ENCODE measurements around the gene EPS15.
"Not testable (repeated sequence)": the region's sequence is repeated elsewhere in the genome, so short reads cannot be mapped to it uniquely, and the experiment has no call there.

Gene EPS15

GRCh38 chr1:51463561-51463960 is 55.5 kb downstream of the EPS15 start:
- H3K9me3 ChIP-seq (ENCODE audit: low read length) = no peaks in the 10 kb centered on the region
- no peak overlapping the region for H2AFZ ChIP-seq (ENCODE audit: low read depth, low read length)
- H3K4me1 ChIP-seq (ENCODE audit: insufficient read depth, low read length) = no peaks in the 10 kb centered on the region
- peaks cover 3% of the 10 kb centered on the region for H3K36me3 ChIP-seq (ENCODE audit: insufficient read depth, low read length)
- H3K27me3 ChIP-seq (ENCODE audit: insufficient read depth, low read length) = no peaks in the 10 kb centered on the region
- no peak overlapping the region for H3K4me3 ChIP-seq (ENCODE audit: low read length)

- H3K27me3 ChIP-seq (ENCODE audit: insufficient read depth, low read length); H3K4me1 ChIP-seq (ENCODE audit: insufficient read depth, low read length); H3K9me3 ChIP-seq (ENCODE audit: low read length); H2AFZ ChIP-seq (ENCODE audit: low read depth, low read length); H3K4me3 ChIP-seq (ENCODE audit: low read length); H3K36me3 ChIP-seq (ENCODE audit: insufficient read depth, low read length): not testable (repeated sequence)
These were observed 56.8 kb downstream of the EPS15 start for GRCh38 chr1:51462289-51462688.

GRCh38 chr1:51454554-51454953 is 64.5 kb downstream of the EPS15 start:
- Histone ChIP-seq H3K4me3 (ENCODE audit: low read length) (no peak overlapping the region), H2AFZ (ENCODE audit: low read depth, low read length) (no peak overlapping the region), H3K9me3 (ENCODE audit: low read length) (no peaks in the 10 kb centered on the region), H3K27me3 (ENCODE audit: insufficient read depth, low read length) (no peaks in the 10 kb centered on the region), H3K4me1 (ENCODE audit: insufficient read depth, low read length) (peaks cover 6% of the 10 kb centered on the region), H3K36me3 (ENCODE audit: insufficient read depth, low read length) (no peaks in the 10 kb centered on the region)

GRCh38 chr1:51453010-51453409 is 66.1 kb downstream of the EPS15 start:
- no peaks in the 10 kb centered on the region for H3K36me3 ChIP-seq (ENCODE audit: insufficient read depth, low read length)
- no peaks in the 10 kb centered on the region for H3K27me3 ChIP-seq (ENCODE audit: insufficient read depth, low read length)
- H3K9me3 ChIP-seq (ENCODE audit: low read length) = no peaks in the 10 kb centered on the region
- H2AFZ ChIP-seq (ENCODE audit: low read depth, low read length) = no peak overlapping the region
- H3K4me3 ChIP-seq (ENCODE audit: low read length) = no peak overlapping the region
- H3K4me1 ChIP-seq (ENCODE audit: insufficient read depth, low read length) = peaks cover 6% of the 10 kb centered on the region

GRCh38 chr1:51448844-51449454 is 70.1 kb downstream of the EPS15 start:
- H2AFZ ChIP-seq (ENCODE audit: low read depth, low read length); H3K36me3 ChIP-seq (ENCODE audit: insufficient read depth, low read length); H3K27me3 ChIP-seq (ENCODE audit: insufficient read depth, low read length); H3K9me3 ChIP-seq (ENCODE audit: low read length); H3K4me3 ChIP-seq (ENCODE audit: low read length); H3K4me1 ChIP-seq (ENCODE audit: insufficient read depth, low read length): not testable (repeated sequence)

- H3K36me3 ChIP-seq (ENCODE audit: insufficient read depth, low read length) = peaks cover 6% of the 10 kb centered on the region
- no peak overlapping the region for H3K4me3 ChIP-seq (ENCODE audit: low read length)
- H3K4me1 ChIP-seq (ENCODE audit: insufficient read depth, low read length) = no peaks in the 10 kb centered on the region
- H3K9me3 ChIP-seq (ENCODE audit: low read length) = no peaks in the 10 kb centered on the region
- H3K27me3 ChIP-seq (ENCODE audit: insufficient read depth, low read length) = no peaks in the 10 kb centered on the region
- no peak overlapping the region for H2AFZ ChIP-seq (ENCODE audit: low read depth, low read length)
These were observed 73.5 kb downstream of the EPS15 start for GRCh38 chr1:51445351-51446090.

GRCh38 chr1:51444534-51445192 is 74.4 kb downstream of the EPS15 start:
- no peaks in the 10 kb centered on the region for H3K27me3 ChIP-seq (ENCODE audit: insufficient read depth, low read length)
- no peak overlapping the region for H2AFZ ChIP-seq (ENCODE audit: low read depth, low read length)
- H3K4me1 ChIP-seq (ENCODE audit: insufficient read depth, low read length) = no peaks in the 10 kb centered on the region
- H3K9me3 ChIP-seq (ENCODE audit: low read length) = no peaks in the 10 kb centered on the region
- no peak overlapping the region for H3K4me3 ChIP-seq (ENCODE audit: low read length)
- H3K36me3 ChIP-seq (ENCODE audit: insufficient read depth, low read length) = peaks cover 9% of the 10 kb centered on the region

GRCh38 chr1:51444096-51444495 is 75.0 kb downstream of the EPS15 start:
- no peak overlapping the region for H3K4me3 ChIP-seq (ENCODE audit: low read length)
- H3K27me3 ChIP-seq (ENCODE audit: insufficient read depth, low read length) = no peaks in the 10 kb centered on the region
- H2AFZ ChIP-seq (ENCODE audit: low read depth, low read length) = no peak overlapping the region
- H3K4me1 ChIP-seq (ENCODE audit: insufficient read depth, low read length) = no peaks in the 10 kb centered on the region
- H3K9me3 ChIP-seq (ENCODE audit: low read length) = no peaks in the 10 kb centered on the region
- peaks cover 10% of the 10 kb centered on the region for H3K36me3 ChIP-seq (ENCODE audit: insufficient read depth, low read length)

GRCh38 chr1:51443555-51443954 is 75.5 kb downstream of the EPS15 start:
- H3K27me3 ChIP-seq (ENCODE audit: insufficient read depth, low read length) = no peaks in the 10 kb centered on the region

GRCh38 chr1:51442616-51443015 is 76.5 kb downstream of the EPS15 start:
- H2AFZ ChIP-seq (ENCODE audit: low read depth, low read length) = no peak overlapping the region
- no peaks in the 10 kb centered on the region for H3K27me3 ChIP-seq (ENCODE audit: insufficient read depth, low read length)
- H3K4me1 ChIP-seq (ENCODE audit: insufficient read depth, low read length) = no peaks in the 10 kb centered on the region
- H3K36me3 ChIP-seq (ENCODE audit: insufficient read depth, low read length) = peaks cover 10% of the 10 kb centered on the region
- no peaks in the 10 kb centered on the region for H3K9me3 ChIP-seq (ENCODE audit: low read length)
- H3K4me3 ChIP-seq (ENCODE audit: low read length) = no peak overlapping the region

More at GRCh38 chr1:51443555-51443954, 75.5 kb downstream of the EPS15 start:
- peaks cover 10% of the 10 kb centered on the region for H3K36me3 ChIP-seq (ENCODE audit: insufficient read depth, low read length)
- H3K4me3 ChIP-seq (ENCODE audit: low read length) = no peak overlapping the region
- H2AFZ ChIP-seq (ENCODE audit: low read depth, low read length) = no peak overlapping the region
- H3K4me1 ChIP-seq (ENCODE audit: insufficient read depth, low read length) = no peaks in the 10 kb centered on the region
- H3K9me3 ChIP-seq (ENCODE audit: low read length) = no peaks in the 10 kb centered on the region

- Histone ChIP-seq H3K9me3 (ENCODE audit: low read length) (no peaks in the 10 kb centered on the region), H3K36me3 (ENCODE audit: insufficient read depth, low read length) (peaks cover 10% of the 10 kb centered on the region), H3K4me3 (ENCODE audit: low read length) (no peak overlapping the region), H3K27me3 (ENCODE audit: insufficient read depth, low read length) (no peaks in the 10 kb centered on the region), H3K4me1 (ENCODE audit: insufficient read depth, low read length) (no peaks in the 10 kb centered on the region), H2AFZ (ENCODE audit: low read depth, low read length) (no peak overlapping the region)
These were observed 76.9 kb downstream of the EPS15 start for GRCh38 chr1:51442198-51442597.

- no peaks in the 10 kb centered on the region for H3K27me3 ChIP-seq (ENCODE audit: insufficient read depth, low read length)
- H3K4me3 ChIP-seq (ENCODE audit: low read length) = no peak overlapping the region
- H3K36me3 ChIP-seq (ENCODE audit: insufficient read depth, low read length) = peaks cover 6% of the 10 kb centered on the region
- H2AFZ ChIP-seq (ENCODE audit: low read depth, low read length) = no peak overlapping the region
- H3K9me3 ChIP-seq (ENCODE audit: low read length) = no peaks in the 10 kb centered on the region
- no peaks in the 10 kb centered on the region for H3K4me1 ChIP-seq (ENCODE audit: insufficient read depth, low read length)
These were observed 79.2 kb downstream of the EPS15 start for GRCh38 chr1:51439895-51440294.

- Histone ChIP-seq H3K36me3 (ENCODE audit: insufficient read depth, low read length) (peaks cover 10% of the 10 kb centered on the region), H2AFZ (ENCODE audit: low read depth, low read length) (no peak overlapping the region), H3K27me3 (ENCODE audit: insufficient read depth, low read length) (no peaks in the 10 kb centered on the region), H3K4me3 (ENCODE audit: low read length) (no peak overlapping the region), H3K9me3 (ENCODE audit: low read length) (no peaks in the 10 kb centered on the region), H3K4me1 (ENCODE audit: insufficient read depth, low read length) (no peaks in the 10 kb centered on the region)
These were observed 80.0 kb downstream of the EPS15 start for GRCh38 chr1:51439053-51439452.

All from neuron (in vitro differentiated cells).